Activated CD8-positive, alpha-beta T cell treated with anti-CD3 and anti-CD28 coated beads for 36 hours (primary cell): ENCODE data around the gene FKBP1B. TPM values are rescaled to one million over a fixed set of nuclear protein-coding genes. Genes with fewer than 3 reads are reported as not detected.

Experiments used
- ATAC-seq: fragments of 200-7000 bp; cut with Tn5 transposase; one replicate; pipeline ENCODE4 v1.10.0; 2021; ENCODE audit warnings: mild to moderate bottlenecking, moderate library complexity
- CTCF ChIA-PET: fragments of 350-600 bp; sonication (Branson Sonifier 250); formaldehyde crosslinking; loops from one replicate; lab custom pipeline; 2021; ENCODE audit warnings: antibody characterized with exemption; lab: Charles Lee
- POLR2A ChIA-PET: fragments of 350-600 bp; sonication (Branson Sonifier 250); formaldehyde crosslinking; loops from one replicate; lab custom pipeline; 2021; ENCODE audit warnings: antibody characterized with exemption; lab: Charles Lee
- DNase-seq: peaks from one replicate; pipeline ENCODE4 v3.0.0-alpha.2; 2020
- H3K27ac Mint-ChIP-seq: one replicate; pipeline ENCODE4 v1.8.0; 2021; ENCODE audit warnings: mild to moderate bottlenecking, mixed read lengths
- H3K27me3 Mint-ChIP-seq: one replicate; pipeline ENCODE4 v1.8.0; 2021; ENCODE audit warnings: mixed read lengths
- H3K36me3 Mint-ChIP-seq: one replicate; pipeline ENCODE4 v1.8.0; 2021; ENCODE audit warnings: low read depth, mixed read lengths
- H3K4me1 Mint-ChIP-seq: one replicate; pipeline ENCODE4 v1.8.0; 2021; ENCODE audit warnings: low read depth, mixed read lengths
- H3K4me3 Mint-ChIP-seq: one replicate; pipeline ENCODE4 v1.8.0; 2021; ENCODE audit warnings: mild to moderate bottlenecking, moderate library complexity, mixed read lengths
- H3K9me3 Mint-ChIP-seq: one replicate; pipeline ENCODE4 v1.8.0; 2021; ENCODE audit warnings: mixed read lengths
- CTCF ChIP-seq: fragments of 200-600 bp; IDR thresholded peaks from one replicate; pipeline ENCODE4 v1.8.0; 2022; ENCODE audit warnings: antibody characterized with exemption, mild to moderate bottlenecking
- intact Hi-C: fragments of 100-400 bp; cut with micrococcal nuclease; formaldehyde crosslinking; loops from one replicate; pipeline ENCODE4 v1.10.0; 2022
- total RNA-seq, 2 experiments: library from RNA; stranded (reverse); gene quantifications; one replicate each; pipeline ENCODE4 v1.2.3, GENCODE V29; 2021

The FKBP1B gene
- total RNA-seq, 2 experiments from 2014 or later = 1.3 to 1.7 TPM

GRCh38 chr2:24051833-24052232 is 2.3 kb downstream of the FKBP1B start:
- Mint-ChIP-seq H3K36me3 (no peaks in the 10 kb centered on the region), H3K9me3 (no peaks in the 10 kb centered on the region), H3K4me1 (peaks cover 9% of the 10 kb centered on the region), H3K27ac (no peak overlapping the region), H3K27me3 (peaks cover 1% of the 10 kb centered on the region), H3K4me3 (no peak overlapping the region)
- CTCF ChIA-PET = interaction anchor here (1.2 to 4.2 kb wide), 6 partner anchors 9 to 227 kb away, joined by 3 to 19 read pairs (median 4); partner anchors contain the start of gene TP53I3
- POLR2A ChIA-PET = interaction anchor here (0.6 kb wide), 1 partner anchor 15 kb away, joined by 4 read pairs; no protein-coding TSS in a partner anchor
- DNase-seq = no peak
- TF ChIP-seq CTCF = no peak
- intact Hi-C loops = no loop called here
- ATAC-seq = no peak

DNA sequence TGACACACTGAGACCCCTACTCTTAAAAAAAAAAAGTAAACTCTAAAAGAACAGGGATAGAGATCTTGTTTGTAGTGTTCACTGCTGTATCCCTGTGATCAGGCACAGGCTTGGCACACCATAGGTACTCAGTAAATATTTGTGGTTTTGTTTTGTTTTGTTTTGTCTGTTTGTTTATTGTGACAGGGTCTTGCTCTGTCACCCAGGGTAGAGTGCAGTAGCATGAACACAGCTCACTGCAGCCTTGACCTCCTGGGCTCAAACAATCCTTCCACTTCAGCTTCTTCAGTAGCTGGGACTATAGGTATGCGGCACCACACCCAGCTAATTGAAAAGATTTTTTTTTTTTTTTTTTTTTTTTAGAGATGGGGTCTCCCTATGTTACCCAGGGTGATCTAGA is 3.4 kb downstream of the FKBP1B start:
- Mint-ChIP-seq H3K36me3 (no peaks in the 10 kb centered on the region), H3K27ac (no peak overlapping the region), H3K4me1 (peaks cover 3% of the 10 kb centered on the region), H3K27me3 (peaks cover 1% of the 10 kb centered on the region), H3K4me3 (no peak overlapping the region), H3K9me3 (no peaks in the 10 kb centered on the region)
- TF ChIP-seq CTCF = no peak
- POLR2A ChIA-PET = no interaction called here
- CTCF ChIA-PET = interaction anchor here (1.5 kb wide), 1 partner anchor 228 kb away, joined by 5 read pairs; no protein-coding TSS in a partner anchor
- DNase-seq (no peak), ATAC-seq (no peak)
- intact Hi-C loops = no loop called here

DNA sequence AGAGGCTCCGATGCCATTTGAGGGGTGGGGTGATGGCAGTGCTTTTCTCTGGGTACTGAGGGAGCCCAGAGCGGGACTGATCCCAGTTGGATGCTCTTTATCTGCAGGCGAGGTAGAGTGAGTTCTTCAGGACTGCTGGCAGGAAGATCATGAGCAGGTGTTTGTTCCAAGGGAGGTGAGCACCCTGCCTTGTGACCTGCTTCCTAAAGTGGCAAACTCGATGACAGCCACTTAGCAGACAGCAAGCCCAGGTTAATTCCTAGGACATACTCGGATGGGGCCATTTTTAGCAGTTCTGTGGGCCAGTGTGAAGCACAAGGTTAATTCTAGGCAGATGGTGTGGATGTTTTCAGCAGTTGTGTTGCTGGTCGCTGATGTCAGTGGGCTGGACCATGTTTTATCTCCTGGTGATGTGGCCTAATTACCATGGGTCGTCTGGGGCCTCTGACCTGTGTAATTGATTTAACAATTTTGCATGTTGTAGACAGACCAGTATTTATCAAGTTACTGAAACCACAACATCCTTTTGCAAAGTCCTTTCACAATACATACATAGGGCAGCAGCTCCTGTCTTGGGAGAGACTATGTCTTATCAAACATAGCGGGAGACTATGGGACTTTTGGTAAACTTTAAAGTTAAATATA is 4.9 kb downstream of the FKBP1B start:
- no peaks in the 10 kb centered on the region for H3K9me3 Mint-ChIP-seq
- H3K27ac Mint-ChIP-seq = no peak overlapping the region
- peaks cover 1% of the 10 kb centered on the region for H3K27me3 Mint-ChIP-seq
- H3K4me1 Mint-ChIP-seq = no peaks in the 10 kb centered on the region
- ATAC-seq (no peak), DNase-seq (no peak)
- ChIA-PET CTCF (interaction anchor here (0.8 to 1.7 kb wide), 2 partner anchors 18 to 230 kb away, joined by 3 to 4 read pairs; no protein-coding TSS in a partner anchor), POLR2A (no interaction called here)
- TF ChIP-seq CTCF = no peak
- intact Hi-C loops = no loop called here
- H3K36me3 Mint-ChIP-seq = no peaks in the 10 kb centered on the region
- H3K4me3 Mint-ChIP-seq = no peak overlapping the region

DNA sequence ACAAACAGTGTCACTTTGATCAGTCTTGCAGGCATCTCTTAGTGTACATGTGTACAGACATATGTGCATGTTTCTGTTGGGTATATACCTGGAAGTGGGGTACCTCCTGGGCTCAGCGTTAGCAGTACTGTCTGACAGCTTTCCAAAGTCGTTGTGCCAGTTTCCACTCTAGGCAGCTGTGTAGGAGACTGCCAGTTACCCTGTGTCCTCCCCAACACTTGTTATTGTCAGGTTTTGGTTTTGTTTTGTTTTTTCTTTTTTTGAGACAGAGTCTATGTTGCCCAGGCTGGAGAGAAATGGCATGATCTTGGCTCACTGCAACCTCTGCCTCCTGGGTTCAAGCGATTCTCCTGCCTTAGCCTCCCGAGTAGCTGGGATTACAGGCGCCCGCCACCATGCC is 6.2 kb downstream of the FKBP1B start:
- DNase-seq = no peak
- no peaks in the 10 kb centered on the region for H3K4me1 Mint-ChIP-seq
- no peak overlapping the region for H3K27ac Mint-ChIP-seq
- H3K27me3 Mint-ChIP-seq = peaks cover 1% of the 10 kb centered on the region
- H3K36me3 Mint-ChIP-seq = no peaks in the 10 kb centered on the region
- ChIA-PET CTCF (interaction anchor here (1.7 kb wide), 1 partner anchor 17 kb away, joined by 4 read pairs; no protein-coding TSS in a partner anchor), POLR2A (no interaction called here)
- intact Hi-C loops = no loop called here
- H3K9me3 Mint-ChIP-seq = no peaks in the 10 kb centered on the region
- no peak overlapping the region for H3K4me3 Mint-ChIP-seq
- no peak for ATAC-seq
- no peak for TF ChIP-seq CTCF

GRCh38 chr2:24058564-24059271 is 9.2 kb downstream of the FKBP1B start:
- Mint-ChIP-seq H3K9me3 (no peaks in the 10 kb centered on the region), H3K36me3 (no peaks in the 10 kb centered on the region), H3K4me1 (no peaks in the 10 kb centered on the region), H3K27ac (no peak overlapping the region), H3K27me3 (no peaks in the 10 kb centered on the region), H3K4me3 (no peak overlapping the region)
- CTCF ChIA-PET = no interaction called here
- POLR2A ChIA-PET = no interaction called here
- TF ChIP-seq CTCF = no peak
- DNase-seq (no peak), ATAC-seq (no peak)
- intact Hi-C loops = no loop called here
